Middle frontal gyrus (tissue), 1 donor: ENCODE measurements around the gene PPIH.
"Not testable (repeated sequence)": the region's sequence is repeated elsewhere in the genome, so short reads cannot be mapped to it uniquely, and the experiment has no call there.

Source experiments
- DNase-seq: peaks from one replicate; pipeline ENCODE4 v3.0.0-alpha.2; 2015; ENCODE audit warnings: low spot score; ENCODE audit errors: extremely low spot score

The PPIH gene

GRCh38 chr1:42682484-42682738, 24.2 kb downstream of the PPIH start:
- not testable (repeated sequence) for DNase-seq

GRCh38 chr1:42682739-42683531, 24.7 kb downstream of the PPIH start:
- peak; percentile 7 for DNase-seq

- DNase-seq, result no peak
These were observed 25.9 kb downstream of the PPIH start for GRCh38 chr1:42684139-42684538.

GRCh38 chr1:42686418-42686817, 28.2 kb downstream of the PPIH start:
- DNase-seq, result no peak

- DNase-seq, result no peak
These were observed 31.7 kb downstream of the PPIH start for GRCh38 chr1:42689912-42690311.

GRCh38 chr1:42690477-42691156, 32.4 kb downstream of the PPIH start:
- no peak for DNase-seq

- DNase-seq, result no peak
These were observed 32.9 kb downstream of the PPIH start for GRCh38 chr1:42691157-42691498.

GRCh38 chr1:42692461-42692860, 34.2 kb downstream of the PPIH start:
- no peak for DNase-seq

GRCh38 chr1:42692911-42693310, 34.7 kb downstream of the PPIH start:
- DNase-seq, result no peak

GRCh38 chr1:42698081-42698813, 40.0 kb downstream of the PPIH start:
- DNase-seq, result no peak

- DNase-seq, result no peak
These were observed 41.8 kb downstream of the PPIH start for GRCh38 chr1:42700006-42700405.

- DNase-seq, result no peak
These were observed 45.8 kb downstream of the PPIH start for GRCh38 chr1:42703888-42704464.

GRCh38 chr1:42712808-42713207, 54.6 kb downstream of the PPIH start:
- not testable (repeated sequence) for DNase-seq

- no peak for DNase-seq
These were observed 55.1 kb downstream of the PPIH start for GRCh38 chr1:42713293-42713692.

- DNase-seq, result not testable (repeated sequence)
These were observed 56.2 kb downstream of the PPIH start for GRCh38 chr1:42714441-42714840.

GRCh38 chr1:42720868-42721267, 62.6 kb downstream of the PPIH start:
- no peak for DNase-seq

- no peak for DNase-seq
These were observed 63.7 kb downstream of the PPIH start for GRCh38 chr1:42721926-42722325.

- not testable (repeated sequence) for DNase-seq
These were observed 64.2 kb downstream of the PPIH start for GRCh38 chr1:42722403-42722802.

- no peak for DNase-seq
These were observed 65.3 kb downstream of the PPIH start for GRCh38 chr1:42723511-42723910.

- DNase-seq, result not testable (repeated sequence)
These were observed 67.6 kb downstream of the PPIH start for GRCh38 chr1:42725820-42726219.
